ENCODE results near the gene RNF207.

RNF207 gene

GRCh38 chr1:6234502-6235295, 28.8 kb downstream of the RNF207 start:
- peak overlapping the region; percentile 78 to 83 for H3K4me3 ChIP-seq (replicated peaks in 1 of 2; ENCODE audit: low read depth in 2 of 2, low read length in 2 of 2)
- DNase-seq (ENCODE audit: low read depth in 2 of 2) = peak; percentile 25 to 27
- TF ChIP-seq CTCF (IDR thresholded peaks at IDR 0.05; ENCODE audit: low read depth, low read length) = no peak

- no peak for DNase-seq (ENCODE audit: low read depth in 2 of 2)
- peak overlapping the region; percentile 78 to 83 for H3K4me3 ChIP-seq (replicated peaks in 1 of 2; ENCODE audit: low read depth in 2 of 2, low read length in 2 of 2)
- TF ChIP-seq CTCF (IDR thresholded peaks at IDR 0.05; ENCODE audit: low read depth, low read length) = no peak
Observed at GRCh38 chr1:6235296-6235677, 29.4 kb downstream of the RNF207 start.

GRCh38 chr1:6237093-6237492, 31.2 kb downstream of the RNF207 start:
- DNase-seq (ENCODE audit: low read depth in 2 of 2) = no peak
- no peak overlapping the region for H3K4me3 ChIP-seq (replicated peaks in 1 of 2; ENCODE audit: low read depth in 2 of 2, low read length in 2 of 2)
- TF ChIP-seq CTCF (IDR thresholded peaks at IDR 0.05; ENCODE audit: low read depth, low read length) = no peak

GRCh38 chr1:6239213-6239752, 33.4 kb downstream of the RNF207 start:
- TF ChIP-seq CTCF (IDR thresholded peaks at IDR 0.05; ENCODE audit: low read depth, low read length) = no peak
- DNase-seq (ENCODE audit: low read depth in 2 of 2) = no peak

GRCh38 chr1:6239950-6240768, 34.2 kb downstream of the RNF207 start:
- DNase-seq (ENCODE audit: low read depth in 2 of 2) = peak in 1 of 2 donors; percentile 55
- no peak overlapping the region for H3K4me3 ChIP-seq (replicated peaks in 1 of 2; ENCODE audit: low read depth in 2 of 2, low read length in 2 of 2)
- no peak for TF ChIP-seq CTCF (IDR thresholded peaks at IDR 0.05; ENCODE audit: low read depth, low read length)

More at GRCh38 chr1:6239213-6239752, 33.4 kb downstream of the RNF207 start:
- H3K4me3 ChIP-seq (replicated peaks in 1 of 2; ENCODE audit: low read depth in 2 of 2, low read length in 2 of 2) = no peak overlapping the region

- no peak overlapping the region for H3K4me3 ChIP-seq (replicated peaks in 1 of 2; ENCODE audit: low read depth in 2 of 2, low read length in 2 of 2)
- no peak for TF ChIP-seq CTCF (IDR thresholded peaks at IDR 0.05; ENCODE audit: low read depth, low read length)
Observed at GRCh38 chr1:6241107-6241886, 35.4 kb downstream of the RNF207 start.

More at GRCh38 chr1:6241107-6241886, 35.4 kb downstream of the RNF207 start:
- DNase-seq (ENCODE audit: low read depth in 2 of 2) = no peak

Data from cardiac fibroblast (primary cell).